HepG2 (cell line): ENCODE results near the gene NOTO. TPM values are rescaled to one million over a fixed set of nuclear protein-coding genes. Genes with fewer than 3 reads are reported as not detected.
A peak's percentile ranks its signal among the peaks of the same experiment; 100 is the strongest.

Experiments
- CEBPG ChIP-seq: IDR thresholded peaks from 2 replicates; pipeline ENCODE4 v1.6.1; 2016
- GLI4 ChIP-seq: sonication (generic); formaldehyde crosslinking; IDR thresholded peaks from 2 replicates; pipeline ENCODE4 v1.5.1; 2020; ENCODE audit warnings: missing genetic modification reagents, mild to moderate bottlenecking, moderate library complexity, borderline replicate concordance
- JDP2 ChIP-seq: sonication (generic); formaldehyde crosslinking; IDR thresholded peaks from 2 replicates; pipeline ENCODE4 v1.8.1; 2022; ENCODE audit warnings: missing genetic modification reagents, borderline replicate concordance
- KDM5A ChIP-seq: fragments of 200-600 bp; sonication (generic); IDR thresholded peaks from 2 replicates; pipeline ENCODE4 v1.7.0; 2018; ENCODE audit warnings: antibody characterized with exemption, mild to moderate bottlenecking, low read length, borderline replicate concordance
- KLF15 ChIP-seq: sonication (generic); formaldehyde crosslinking; IDR thresholded peaks from 2 replicates; pipeline ENCODE4 v1.8.1; 2023; ENCODE audit warnings: borderline replicate concordance, mild to moderate bottlenecking, inconsistent platforms, missing genetic modification reagents, mixed read lengths
- MTA1 ChIP-seq: sonication (generic); formaldehyde crosslinking; IDR thresholded peaks from 2 replicates; pipeline ENCODE4 v1.4.0; 2020; ENCODE audit warnings: missing genetic modification reagents, mild to moderate bottlenecking, borderline replicate concordance
- NFIB ChIP-seq: sonication (generic); formaldehyde crosslinking; IDR thresholded peaks from 2 replicates; pipeline ENCODE4 v1.9.0; 2021; ENCODE audit warnings: missing genetic modification reagents, mild to moderate bottlenecking, borderline replicate concordance
- NKX3-1 ChIP-seq: sonication (generic); formaldehyde crosslinking; IDR thresholded peaks from 2 replicates; pipeline ENCODE4 v1.5.0; 2020; ENCODE audit warnings: missing genetic modification reagents
- NR1H2 ChIP-seq: sonication (generic); formaldehyde crosslinking; IDR thresholded peaks from 2 replicates; pipeline ENCODE4 v1.8.1; 2022; ENCODE audit warnings: low read depth, missing genetic modification reagents, borderline replicate concordance
- PHF20 ChIP-seq: sonication (generic); formaldehyde crosslinking; IDR thresholded peaks from 2 replicates; pipeline ENCODE4 v1.5.0; 2020; ENCODE audit warnings: mild to moderate bottlenecking, missing genetic modification reagents
- RAD51 ChIP-seq: fragments of 450-650 bp; IDR thresholded peaks from 2 replicates; pipeline ENCODE4 v1.6.1; 2016; ENCODE audit warnings: borderline replicate concordance
- RBAK ChIP-seq: sonication (generic); formaldehyde crosslinking; IDR thresholded peaks from 2 replicates; pipeline ENCODE4 v1.5.1; 2020; ENCODE audit warnings: mild to moderate bottlenecking, missing genetic modification reagents
- THYN1 ChIP-seq: sonication (generic); formaldehyde crosslinking; IDR thresholded peaks from 2 replicates; pipeline ENCODE4 v1.8.1; 2023; ENCODE audit warnings: low read depth, mild to moderate bottlenecking, moderate library complexity, missing genetic modification reagents, borderline replicate concordance
- TP53 ChIP-seq: sonication (generic); formaldehyde crosslinking; conservative IDR thresholded peaks from 2 replicates; pipeline ENCODE4 v1.4.0; 2020; ENCODE audit warnings: missing genetic modification reagents
- ZBTB8A ChIP-seq: sonication (generic); formaldehyde crosslinking; IDR thresholded peaks from 2 replicates; pipeline ENCODE4 v1.4.0; 2020; ENCODE audit warnings: mild to moderate bottlenecking, low read depth, missing genetic modification reagents, borderline replicate concordance
- ZNF12 ChIP-seq: sonication (generic); formaldehyde crosslinking; IDR thresholded peaks from 2 replicates; pipeline ENCODE4 v1.5.0; 2020; ENCODE audit warnings: missing genetic modification reagents
- ZNF274 ChIP-seq: sonication (generic); formaldehyde crosslinking; IDR thresholded peaks from 2 replicates; pipeline ENCODE4 v1.5.1; 2020; ENCODE audit warnings: mild to moderate bottlenecking, missing genetic modification reagents
- ZNF292 ChIP-seq: sonication (generic); formaldehyde crosslinking; IDR thresholded peaks from 2 replicates; pipeline ENCODE4 v1.8.1; 2022; ENCODE audit warnings: mild to moderate bottlenecking, low read depth, missing genetic modification reagents, borderline replicate concordance
- ZNF430 ChIP-seq: sonication (generic); formaldehyde crosslinking; IDR thresholded peaks from 2 replicates; pipeline ENCODE4 v1.9.0; 2021; ENCODE audit warnings: mild to moderate bottlenecking, missing genetic modification reagents
- polyA plus RNA-seq, 8 experiments: library from polyadenylated mRNA; depleted of rRNA in 3 of 8; stranded (reverse) in 7 of 8; unstranded in 1 of 8; fragments of >200 nt; fragmentation: Illumina TruSeq in 4 of 8; extraction: Trizol in 4 of 8; gene quantifications; 2 replicates each; pipeline versions ENCODE4 v1.2.1 to v1.2.3, GENCODE V29; 2011 to 2016; ENCODE audit warnings: low read depth in 4 of 8, missing spikeins in 1 of 8, mixed read lengths in 1 of 8; ENCODE audit not compliant: insufficient read depth in 1 of 8
- total RNA-seq, 5 experiments: library from RNA; depleted of rRNA; stranded (reverse); fragments of >200 nt; fragmentation: Illumina TruSeq; extraction: Trizol; gene quantifications; 2 replicates each; pipeline ENCODE4 v1.2.3, GENCODE V29; 2016; ENCODE audit warnings: low read depth in 1 of 5
- TF ChIP-seq, protein P1 (sequence below): sonication (generic); formaldehyde crosslinking; IDR thresholded peaks from 2 replicates; pipeline ENCODE4 v1.8.1; 2023; ENCODE audit warnings: mild to moderate bottlenecking, missing genetic modification reagents
- TF ChIP-seq, protein P2 (sequence below): sonication (generic); formaldehyde crosslinking; IDR thresholded peaks from 2 replicates; pipeline ENCODE4 v1.4.0; 2020; ENCODE audit warnings: mild to moderate bottlenecking, missing genetic modification reagents
- TF ChIP-seq, protein P3 (sequence below): sonication (generic); formaldehyde crosslinking; IDR thresholded peaks from 2 replicates; pipeline ENCODE4 v1.4.0; 2020; ENCODE audit warnings: mild to moderate bottlenecking, low read depth, missing genetic modification reagents
- TF ChIP-seq, protein P4 (sequence below): sonication (generic); formaldehyde crosslinking; IDR thresholded peaks from 2 replicates; pipeline ENCODE4 v1.4.0; 2020; ENCODE audit warnings: missing genetic modification reagents
- TF ChIP-seq, protein P5 (sequence below): sonication (generic); formaldehyde crosslinking; IDR thresholded peaks from 2 replicates; pipeline ENCODE4 v1.8.1; 2022; ENCODE audit warnings: low read depth, mild to moderate bottlenecking, missing genetic modification reagents

The NOTO gene
- total and polyA plus RNA-seq, 2 of the 13 experiments (the other 11 are each of a cell fraction or from before 2014, with no cell fraction given): not detected

DNA sequence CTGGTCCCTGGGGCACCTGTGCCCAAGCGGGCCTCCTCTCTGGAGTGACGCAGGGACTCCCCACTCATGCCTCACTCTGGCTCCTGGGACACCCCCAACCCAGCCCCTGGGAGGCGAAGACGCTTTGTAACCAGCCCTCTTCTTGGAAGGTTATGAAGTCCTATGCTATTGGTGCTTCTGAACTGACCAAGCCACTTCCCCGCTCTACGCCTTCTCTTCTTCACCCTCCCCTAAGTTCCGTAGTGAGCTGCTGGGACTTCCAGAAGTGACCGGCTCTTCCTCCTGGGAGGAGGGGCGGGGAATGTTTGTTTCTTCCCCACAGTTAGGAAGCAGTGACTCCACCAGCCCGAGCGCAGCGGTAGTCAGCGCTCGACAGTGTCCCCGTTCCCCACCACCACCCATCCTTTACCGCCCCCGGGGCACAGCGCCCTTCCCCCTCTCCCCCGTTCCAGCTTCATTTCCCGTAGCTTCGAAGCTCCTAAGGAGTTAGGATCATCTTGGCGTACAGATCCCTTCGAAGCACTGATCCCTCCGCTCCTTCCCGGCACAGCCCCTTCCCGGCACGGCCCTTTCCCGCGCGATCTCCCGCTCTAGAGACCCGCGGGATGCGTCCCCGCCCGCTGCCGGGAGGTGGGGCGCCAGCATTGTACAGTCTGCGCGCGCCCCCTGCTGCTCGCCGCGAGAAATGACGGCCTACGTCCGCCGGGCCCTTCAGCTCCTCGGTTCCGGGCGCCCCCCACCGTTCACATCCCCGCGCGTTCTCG, 25.3 kb upstream of the NOTO start (continued):
- TF ChIP-seq CEBPG (CRISPR knock-in tag): no peak
- TF ChIP-seq, protein P1, sequence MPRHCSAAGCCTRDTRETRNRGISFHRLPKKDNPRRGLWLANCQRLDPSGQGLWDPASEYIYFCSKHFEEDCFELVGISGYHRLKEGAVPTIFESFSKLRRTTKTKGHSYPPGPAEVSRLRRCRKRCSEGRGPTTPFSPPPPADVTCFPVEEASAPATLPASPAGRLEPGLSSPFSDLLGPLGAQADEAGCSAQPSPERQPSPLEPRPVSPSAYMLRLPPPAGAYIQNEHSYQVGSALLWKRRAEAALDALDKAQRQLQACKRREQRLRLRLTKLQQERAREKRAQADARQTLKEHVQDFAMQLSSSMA: no peak
- no peak for TF ChIP-seq RAD51
- peak; percentile 29; the same call in 1 of the 2 replicates for TF ChIP-seq ZNF12 (CRISPR knock-in tag)
- peak; percentile 85; the same call in 1 of the 2 replicates for TF ChIP-seq MTA1 (CRISPR knock-in tag)
- TF ChIP-seq ZBTB8A (CRISPR knock-in tag): no peak
- TF ChIP-seq TP53 (CRISPR knock-in tag): no peak
- TF ChIP-seq KLF15 (CRISPR knock-in tag): no peak
- TF ChIP-seq THYN1: no peak
- no peak for TF ChIP-seq NR1H2 (CRISPR knock-in tag)
- TF ChIP-seq, protein P2, sequence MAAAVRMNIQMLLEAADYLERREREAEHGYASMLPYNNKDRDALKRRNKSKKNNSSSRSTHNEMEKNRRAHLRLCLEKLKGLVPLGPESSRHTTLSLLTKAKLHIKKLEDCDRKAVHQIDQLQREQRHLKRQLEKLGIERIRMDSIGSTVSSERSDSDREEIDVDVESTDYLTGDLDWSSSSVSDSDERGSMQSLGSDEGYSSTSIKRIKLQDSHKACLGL (CRISPR knock-in tag): no peak; the same call in 1 of the 2 replicates
- TF ChIP-seq GLI4 (CRISPR knock-in tag): 0 out of 2 replicates have a peak, but pooled peaks have one; percentile 21
- TF ChIP-seq, protein P3, sequence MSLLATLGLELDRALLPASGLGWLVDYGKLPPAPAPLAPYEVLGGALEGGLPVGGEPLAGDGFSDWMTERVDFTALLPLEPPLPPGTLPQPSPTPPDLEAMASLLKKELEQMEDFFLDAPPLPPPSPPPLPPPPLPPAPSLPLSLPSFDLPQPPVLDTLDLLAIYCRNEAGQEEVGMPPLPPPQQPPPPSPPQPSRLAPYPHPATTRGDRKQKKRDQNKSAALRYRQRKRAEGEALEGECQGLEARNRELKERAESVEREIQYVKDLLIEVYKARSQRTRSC: 0 out of 2 replicates have a peak, but pooled peaks have one; percentile 83
- TF ChIP-seq ZNF274 (CRISPR knock-in tag): peak; percentile 48; the same call in 1 of the 2 replicates
- no peak for TF ChIP-seq NKX3-1 (CRISPR knock-in tag)
- no peak for TF ChIP-seq KDM5A
- TF ChIP-seq RBAK (CRISPR knock-in tag): no peak
- TF ChIP-seq, protein P4, sequence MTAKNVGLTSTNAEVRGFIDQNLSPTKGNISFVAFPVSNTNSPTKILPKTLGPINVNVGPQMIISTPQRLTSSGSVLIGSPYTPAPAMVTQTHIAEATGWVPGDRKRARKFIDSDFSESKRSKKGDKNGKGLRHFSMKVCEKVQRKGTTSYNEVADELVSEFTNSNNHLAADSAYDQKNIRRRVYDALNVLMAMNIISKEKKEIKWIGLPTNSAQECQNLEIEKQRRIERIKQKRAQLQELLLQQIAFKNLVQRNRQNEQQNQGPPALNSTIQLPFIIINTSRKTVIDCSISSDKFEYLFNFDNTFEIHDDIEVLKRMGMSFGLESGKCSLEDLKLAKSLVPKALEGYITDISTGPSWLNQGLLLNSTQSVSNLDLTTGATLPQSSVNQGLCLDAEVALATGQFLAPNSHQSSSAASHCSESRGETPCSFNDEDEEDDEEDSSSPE: peak; percentile 94
- TF ChIP-seq, protein P5, sequence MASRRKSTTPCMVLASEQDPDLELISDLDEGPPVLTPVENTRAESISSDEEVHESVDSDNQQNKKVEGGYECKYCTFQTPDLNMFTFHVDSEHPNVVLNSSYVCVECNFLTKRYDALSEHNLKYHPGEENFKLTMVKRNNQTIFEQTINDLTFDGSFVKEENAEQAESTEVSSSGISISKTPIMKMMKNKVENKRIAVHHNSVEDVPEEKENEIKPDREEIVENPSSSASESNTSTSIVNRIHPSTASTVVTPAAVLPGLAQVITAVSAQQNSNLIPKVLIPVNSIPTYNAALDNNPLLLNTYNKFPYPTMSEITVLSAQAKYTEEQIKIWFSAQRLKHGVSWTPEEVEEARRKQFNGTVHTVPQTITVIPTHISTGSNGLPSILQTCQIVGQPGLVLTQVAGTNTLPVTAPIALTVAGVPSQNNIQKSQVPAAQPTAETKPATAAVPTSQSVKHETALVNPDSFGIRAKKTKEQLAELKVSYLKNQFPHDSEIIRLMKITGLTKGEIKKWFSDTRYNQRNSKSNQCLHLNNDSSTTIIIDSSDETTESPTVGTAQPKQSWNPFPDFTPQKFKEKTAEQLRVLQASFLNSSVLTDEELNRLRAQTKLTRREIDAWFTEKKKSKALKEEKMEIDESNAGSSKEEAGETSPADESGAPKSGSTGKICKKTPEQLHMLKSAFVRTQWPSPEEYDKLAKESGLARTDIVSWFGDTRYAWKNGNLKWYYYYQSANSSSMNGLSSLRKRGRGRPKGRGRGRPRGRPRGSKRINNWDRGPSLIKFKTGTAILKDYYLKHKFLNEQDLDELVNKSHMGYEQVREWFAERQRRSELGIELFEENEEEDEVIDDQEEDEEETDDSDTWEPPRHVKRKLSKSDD (CRISPR knock-in tag): peak; percentile 83; the same call in 1 of the 2 replicates
- TF ChIP-seq JDP2 (CRISPR knock-in tag): no peak
- no peak for TF ChIP-seq ZNF430 (CRISPR knock-in tag)
- TF ChIP-seq ZNF292: peak; percentile 46; the same call in 1 of the 2 replicates
- no peak for TF ChIP-seq PHF20 (CRISPR knock-in tag)
- no peak for TF ChIP-seq NFIB (CRISPR knock-in tag)
